NCI-H526 (cell line): ENCODE data around the gene ABHD1.
"Not testable (repeated sequence)": the region's sequence is repeated elsewhere in the genome, so short reads cannot be mapped to it uniquely, and the experiment has no call there.

Experiments
- DNase-seq, 2 experiments: peaks; one replicate each; lab custom pipeline; 2025; lab: John Stamatoyannopoulos, UW

Gene ABHD1

GRCh38 chr2:27109083-27109482 is 14.5 kb upstream of the ABHD1 start:
- no peak for DNase-seq

- DNase-seq, result not testable (repeated sequence)
Measured at GRCh38 chr2:27110603-27111352, 12.8 kb upstream of the ABHD1 start.

GRCh38 chr2:27111392-27112078 is 12.1 kb upstream of the ABHD1 start:
- not testable (repeated sequence) for DNase-seq

- no peak for DNase-seq
Measured at GRCh38 chr2:27115519-27115918, 8.1 kb upstream of the ABHD1 start.

GRCh38 chr2:27117995-27118524 is 5.6 kb upstream of the ABHD1 start:
- no peak for DNase-seq

- peak in 1 of 2 experiments; percentile 68 for DNase-seq
Measured at GRCh38 chr2:27118525-27119329, 4.9 kb upstream of the ABHD1 start, which contains the start of gene CGREF1. Gene CGREF1 (minus strand): TSS chr2:27119128. CDS start chr2:27104366, 14,762 bp downstream.

DNA sequence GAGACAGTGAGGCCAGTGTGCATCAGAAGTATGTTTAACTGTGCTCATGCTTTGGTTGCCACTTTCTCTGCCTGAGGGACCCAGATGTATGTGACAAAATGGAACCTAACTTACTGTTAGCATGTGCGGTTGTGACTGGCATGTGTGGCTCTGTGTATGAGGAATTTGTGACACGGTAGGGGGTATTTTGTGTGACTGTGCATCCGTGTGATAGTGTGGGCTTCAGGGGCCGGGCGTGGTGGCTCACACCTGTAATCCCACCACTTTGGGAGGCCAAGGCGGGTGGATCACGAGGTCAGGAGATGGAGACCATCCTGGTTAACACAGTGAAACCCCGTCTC is 4.3 kb upstream of the ABHD1 start:
- not testable (repeated sequence) for DNase-seq

- no peak for DNase-seq
Measured at GRCh38 chr2:27121906-27122305, 1.7 kb upstream of the ABHD1 start.

- DNase-seq, result no peak
Measured at GRCh38 chr2:27122791-27123190, 824 bp upstream of the ABHD1 start.

- DNase-seq, result no peak
Measured at GRCh38 chr2:27125104-27125503, 1.5 kb downstream of the ABHD1 start.

- no peak for DNase-seq
Measured at GRCh38 chr2:27126252-27126710, 2.7 kb downstream of the ABHD1 start.

DNA sequence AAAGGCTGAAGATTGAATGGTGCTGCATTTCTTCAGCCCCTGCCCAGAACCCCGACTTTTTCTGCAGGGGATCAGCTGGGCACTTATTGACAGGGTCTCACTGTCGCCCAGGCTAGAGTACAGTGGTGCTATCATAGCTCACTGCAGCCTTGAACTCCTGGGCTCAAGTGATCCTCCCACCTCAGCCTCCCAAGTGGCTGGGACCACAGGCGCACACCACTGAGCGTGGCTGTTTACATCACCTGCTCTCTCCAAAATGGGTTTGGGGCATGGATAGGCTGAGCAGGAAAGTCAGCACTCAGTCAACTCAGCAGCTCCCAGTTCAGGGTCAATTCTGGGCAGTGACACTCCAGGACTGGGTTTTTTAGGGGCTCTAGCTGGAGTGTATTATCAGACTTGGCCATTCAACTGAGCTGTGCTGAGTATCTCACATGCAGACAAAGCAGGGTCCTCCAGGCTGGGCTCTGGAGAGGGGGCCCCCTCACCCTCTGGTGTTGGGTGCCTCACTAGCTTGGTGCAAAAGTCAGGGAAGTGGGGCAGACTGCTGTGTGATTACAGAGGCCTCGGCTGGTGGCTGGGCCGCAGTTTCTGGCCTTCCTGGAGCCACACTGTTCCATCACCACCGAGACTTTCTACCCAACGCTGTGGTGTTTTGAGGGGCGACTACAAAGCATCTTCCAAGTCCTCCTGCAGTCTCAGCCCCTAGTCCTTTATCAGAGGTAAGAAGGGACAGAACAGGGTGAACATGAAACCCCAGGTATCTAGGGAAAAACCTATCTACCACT is 4.5 kb downstream of the ABHD1 start:
- DNase-seq, result no peak

DNA sequence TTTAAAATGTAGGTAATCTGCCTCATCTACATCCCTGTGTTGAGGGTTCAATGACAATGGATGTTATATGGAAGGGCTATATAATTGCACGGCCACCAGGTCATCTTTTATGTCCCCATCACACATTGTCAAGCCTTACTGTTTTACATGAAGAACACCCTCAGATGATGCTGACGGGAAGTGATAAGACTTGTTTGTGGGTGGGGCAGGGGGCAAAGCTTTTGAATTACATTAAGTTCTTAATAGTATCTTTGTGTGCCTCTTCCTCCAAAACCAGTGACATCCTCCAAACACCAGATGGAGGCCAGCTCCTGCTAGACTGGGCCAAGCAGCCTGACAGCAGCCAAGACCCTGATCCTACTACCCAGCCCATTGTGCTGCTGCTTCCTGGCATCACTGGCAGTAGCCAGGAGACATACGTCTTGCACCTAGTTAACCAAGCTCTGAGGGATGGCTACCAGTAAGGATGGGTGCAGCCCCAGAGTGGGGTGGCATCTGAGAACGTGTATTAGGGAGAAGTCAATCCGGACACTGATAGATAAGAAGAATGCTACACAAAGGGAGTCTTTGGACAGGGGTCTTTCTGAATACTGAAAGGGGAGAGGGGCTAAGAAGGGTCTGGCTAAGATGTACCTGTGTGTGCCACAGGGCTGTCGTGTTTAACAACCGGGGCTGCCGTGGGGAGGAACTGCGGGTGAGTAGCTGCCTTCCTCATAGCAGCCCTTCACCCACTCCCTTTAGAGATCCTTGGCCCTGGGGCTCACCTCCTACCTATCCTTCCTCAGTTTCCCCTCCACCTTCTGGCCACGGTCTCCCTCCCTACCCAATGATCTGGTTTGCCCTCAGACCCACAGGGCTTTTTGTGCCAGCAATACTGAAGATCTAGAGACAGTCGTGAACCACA is 5.3 kb downstream of the ABHD1 start:
- no peak for DNase-seq

- no peak for DNase-seq
Measured at GRCh38 chr2:27130396-27130795, 6.8 kb downstream of the ABHD1 start.

DNA sequence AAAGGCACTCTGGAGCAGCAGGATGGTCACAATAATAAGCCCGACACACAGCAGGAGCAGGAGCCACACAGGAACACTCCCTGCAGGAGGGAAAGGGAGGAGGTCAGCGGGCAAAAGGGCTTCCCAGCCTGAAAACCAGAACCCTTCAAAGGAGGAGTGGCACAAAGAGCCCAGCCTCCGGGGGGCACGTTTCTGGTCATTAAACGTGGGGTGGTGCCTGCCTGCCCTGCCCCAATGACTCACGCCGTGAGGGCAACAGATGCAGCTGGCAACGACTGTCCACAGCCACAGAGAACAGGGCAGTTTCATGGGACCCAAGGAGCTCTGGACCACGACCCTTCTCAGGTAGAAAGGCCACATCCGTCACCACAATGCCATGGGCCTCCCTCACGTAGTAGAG is 7.8 kb downstream of the ABHD1 start:
- DNase-seq, result no peak

DNA sequence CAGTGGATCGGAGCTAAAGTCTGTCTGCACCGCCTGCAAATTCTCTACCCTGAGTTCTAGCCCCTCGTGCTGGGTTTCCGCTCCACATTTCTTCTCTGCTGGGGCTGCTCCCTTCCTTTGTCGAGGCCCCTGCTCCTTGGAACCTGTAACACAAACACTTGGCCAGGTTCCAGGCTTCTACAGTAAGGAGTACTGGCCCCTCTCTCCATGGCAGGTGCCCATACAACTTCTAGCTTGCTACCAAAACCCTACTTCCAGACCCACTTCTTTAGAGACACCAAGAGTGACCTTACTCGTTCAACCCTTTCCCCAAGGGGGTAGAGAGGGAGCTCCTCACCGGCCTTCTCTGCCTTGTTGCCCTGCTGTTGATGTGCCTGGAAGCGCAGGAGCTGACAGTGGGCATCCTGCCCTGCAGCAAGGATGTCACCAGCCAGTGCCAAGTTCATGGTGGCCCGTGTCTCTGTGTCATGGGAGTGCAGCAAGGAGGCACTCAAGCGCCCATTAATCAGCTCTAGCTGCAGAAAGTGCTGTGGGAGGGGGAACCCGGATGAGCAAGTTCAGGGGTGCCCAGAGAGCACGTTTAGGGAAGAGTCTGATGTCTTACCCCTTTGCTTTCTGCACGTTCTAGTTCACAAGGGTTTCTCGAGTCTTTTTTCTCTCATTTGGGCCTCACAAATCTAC is 9.7 kb downstream of the ABHD1 start:
- no peak for DNase-seq

DNA sequence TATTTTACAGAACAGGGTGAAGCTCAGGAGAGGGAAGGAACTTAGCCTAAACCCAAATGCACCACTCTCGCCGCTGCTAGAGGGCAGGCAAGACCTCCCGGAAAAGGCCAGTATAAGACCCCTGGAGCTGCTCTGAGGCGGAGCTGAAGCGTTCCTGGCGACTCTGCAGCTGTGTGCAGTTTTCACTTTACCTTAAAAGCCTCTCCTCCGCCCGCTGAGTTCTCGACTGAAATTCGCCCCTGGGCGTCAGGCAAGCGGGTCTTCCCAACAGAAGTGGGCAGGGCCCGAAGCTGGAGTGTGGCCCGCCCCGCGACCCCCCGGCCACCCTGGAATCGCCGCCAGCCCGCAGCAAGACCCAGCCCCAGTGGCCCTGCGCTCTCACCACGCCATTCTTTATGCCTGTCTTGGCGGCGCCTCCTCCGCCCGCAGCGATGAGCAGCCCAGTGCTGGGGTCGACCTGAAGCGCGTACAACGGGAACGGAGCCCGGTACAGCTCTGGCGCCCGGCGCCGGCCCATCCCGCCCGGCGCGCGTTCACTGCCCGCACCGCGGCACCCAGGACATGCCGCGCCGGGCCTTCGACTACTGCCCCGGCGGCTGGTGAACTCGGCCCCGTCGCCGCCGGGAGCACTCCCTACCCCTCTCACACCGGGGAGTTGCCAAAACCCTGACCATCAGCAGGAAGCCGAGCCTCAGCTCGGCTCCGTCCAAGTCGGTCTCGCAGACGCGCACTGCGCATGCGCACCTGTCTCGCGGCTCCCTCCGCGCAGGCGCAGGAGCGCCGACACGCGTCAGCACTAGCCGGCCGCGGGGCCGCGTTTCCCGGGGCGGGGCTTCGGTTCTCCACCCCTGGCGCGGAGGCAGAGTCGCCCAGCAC is 10.5 kb downstream of the ABHD1 start, which contains the start of gene PREB:
Gene PREB (minus strand): TSS at position 732 of the 876 bp plus-strand sequence. CDS start 215 bp downstream, at position 517.
- DNase-seq, result peak; percentile 84 to 97

DNA sequence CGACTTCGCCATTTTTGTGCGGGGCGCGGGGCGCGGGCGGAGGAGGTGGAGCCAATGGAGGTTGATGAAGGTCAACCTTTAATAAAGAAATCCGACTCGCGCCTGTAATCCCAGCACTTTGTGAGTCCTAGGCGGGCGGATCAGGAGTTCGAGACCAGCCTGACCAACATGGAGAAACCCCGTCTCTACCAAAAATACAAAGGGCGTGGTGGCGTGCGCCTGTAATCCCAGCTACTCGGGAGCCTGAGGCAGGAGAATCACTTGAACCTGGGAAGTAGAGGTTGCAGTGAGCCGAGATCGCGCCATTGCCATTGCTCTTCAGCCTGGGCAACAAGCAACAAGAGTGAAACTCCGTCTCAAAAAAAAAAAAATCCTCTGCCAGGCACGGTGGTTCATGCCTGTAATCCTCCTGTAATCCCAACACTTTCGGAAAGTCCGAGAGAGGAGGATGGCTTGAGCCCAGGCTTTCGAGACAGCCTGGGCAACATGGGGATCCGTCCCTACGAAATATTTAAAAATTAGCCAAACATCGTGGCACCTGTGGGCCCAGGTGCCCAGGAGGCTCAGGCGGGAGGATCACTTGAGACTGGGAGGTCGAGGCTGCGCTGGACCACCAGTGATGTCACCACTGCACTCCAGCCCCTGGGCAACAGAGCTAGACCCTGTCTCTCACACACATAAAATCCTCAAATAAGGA is 11.3 kb downstream of the ABHD1 start:
- DNase-seq, result no peak
